A549 (cell line): ENCODE measurements around the gene CDHR5.

Experiments
- CBX8 ChIP-seq: fragments of 200-600 bp; sonication (generic); IDR thresholded peaks from 2 replicates; pipeline ENCODE4 v1.6.1; 2016
- EP300 ChIP-seq, 2 experiments: fragments of >200 bp; sonication (Bioruptor Twin); formaldehyde crosslinking; IDR thresholded peaks; 2 replicates in 1 of 2; 3 replicates in 1 of 2; pipeline ENCODE4 v1.6.1; 2016 to 2017
- NPAS2 ChIP-seq: fragments of 250-450 bp; sonication (Bioruptor Pico); IDR thresholded peaks from 2 replicates; pipeline ENCODE4 v1.8.0; 2022; ENCODE audit warnings: mild to moderate bottlenecking, moderate library complexity, borderline replicate concordance
- POLR2A ChIP-seq: IDR thresholded peaks from 2 replicates; pipeline ENCODE4 v1.6.1; 2012; ENCODE audit warnings: mild to moderate bottlenecking, low read length
- RAD21 ChIP-seq, 2 experiments: fragments of >200 bp in 1 of 2; sonication (Bioruptor Twin) in 1 of 2; formaldehyde crosslinking in 1 of 2; IDR thresholded peaks in 1 of 2; conservative IDR thresholded peaks in 1 of 2; 2 replicates in 1 of 2; 3 replicates in 1 of 2; pipeline ENCODE4 v1.6.1; 2012 to 2018; ENCODE audit warnings: inconsistent platforms in 1 of 2
- RFX5 ChIP-seq: fragments of 450-650 bp; IDR thresholded peaks from 2 replicates; pipeline ENCODE4 v1.7.1; 2014; ENCODE audit warnings: antibody characterized with exemption, mild to moderate bottlenecking, moderate library complexity
- TF ChIP-seq, protein P1 (sequence below): fragments of >200 bp; sonication (Bioruptor Twin); formaldehyde crosslinking; IDR thresholded peaks from 3 replicates; pipeline ENCODE4 v1.5.1; 2016
- TF ChIP-seq, protein P2 (sequence below): IDR thresholded peaks from 2 replicates; pipeline ENCODE4 v1.6.1; 2012
- TF ChIP-seq, protein P3 (sequence below): fragments of >200 bp; sonication (Bioruptor Twin); formaldehyde crosslinking; IDR thresholded peaks from 3 replicates; pipeline ENCODE4 v1.6.1; 2016

DNA sequence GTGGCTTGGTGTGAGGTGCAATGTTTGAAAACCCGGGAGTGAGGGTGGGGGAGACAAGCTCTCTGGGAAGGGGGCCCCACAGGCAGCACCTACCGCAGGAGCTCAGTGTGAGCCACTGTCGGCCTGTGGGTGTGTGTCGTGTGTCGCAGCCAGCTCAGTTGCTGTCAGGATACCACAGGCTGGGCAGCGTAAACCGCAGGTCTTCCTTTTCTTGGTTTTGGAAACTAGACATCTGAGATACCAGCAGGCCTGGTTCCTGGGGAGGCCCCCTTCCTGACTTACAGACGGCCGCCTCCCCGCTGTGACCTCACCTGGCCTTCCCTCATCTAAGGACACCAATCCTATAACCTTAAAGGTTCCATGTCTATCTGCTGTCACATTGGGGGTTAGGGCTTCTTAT is 28.4 kb downstream of the CDHR5 start:
- TF ChIP-seq NPAS2 (CRISPR knock-in tag) = no peak
- TF ChIP-seq EP300 (IDR thresholded peaks at IDR 0.05) = no peak
- TF ChIP-seq, protein P1, sequence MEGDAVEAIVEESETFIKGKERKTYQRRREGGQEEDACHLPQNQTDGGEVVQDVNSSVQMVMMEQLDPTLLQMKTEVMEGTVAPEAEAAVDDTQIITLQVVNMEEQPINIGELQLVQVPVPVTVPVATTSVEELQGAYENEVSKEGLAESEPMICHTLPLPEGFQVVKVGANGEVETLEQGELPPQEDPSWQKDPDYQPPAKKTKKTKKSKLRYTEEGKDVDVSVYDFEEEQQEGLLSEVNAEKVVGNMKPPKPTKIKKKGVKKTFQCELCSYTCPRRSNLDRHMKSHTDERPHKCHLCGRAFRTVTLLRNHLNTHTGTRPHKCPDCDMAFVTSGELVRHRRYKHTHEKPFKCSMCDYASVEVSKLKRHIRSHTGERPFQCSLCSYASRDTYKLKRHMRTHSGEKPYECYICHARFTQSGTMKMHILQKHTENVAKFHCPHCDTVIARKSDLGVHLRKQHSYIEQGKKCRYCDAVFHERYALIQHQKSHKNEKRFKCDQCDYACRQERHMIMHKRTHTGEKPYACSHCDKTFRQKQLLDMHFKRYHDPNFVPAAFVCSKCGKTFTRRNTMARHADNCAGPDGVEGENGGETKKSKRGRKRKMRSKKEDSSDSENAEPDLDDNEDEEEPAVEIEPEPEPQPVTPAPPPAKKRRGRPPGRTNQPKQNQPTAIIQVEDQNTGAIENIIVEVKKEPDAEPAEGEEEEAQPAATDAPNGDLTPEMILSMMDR = no peak
- TF ChIP-seq, protein P2, sequence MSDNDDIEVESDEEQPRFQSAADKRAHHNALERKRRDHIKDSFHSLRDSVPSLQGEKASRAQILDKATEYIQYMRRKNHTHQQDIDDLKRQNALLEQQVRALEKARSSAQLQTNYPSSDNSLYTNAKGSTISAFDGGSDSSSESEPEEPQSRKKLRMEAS = no peak
- TF ChIP-seq, protein P3, sequence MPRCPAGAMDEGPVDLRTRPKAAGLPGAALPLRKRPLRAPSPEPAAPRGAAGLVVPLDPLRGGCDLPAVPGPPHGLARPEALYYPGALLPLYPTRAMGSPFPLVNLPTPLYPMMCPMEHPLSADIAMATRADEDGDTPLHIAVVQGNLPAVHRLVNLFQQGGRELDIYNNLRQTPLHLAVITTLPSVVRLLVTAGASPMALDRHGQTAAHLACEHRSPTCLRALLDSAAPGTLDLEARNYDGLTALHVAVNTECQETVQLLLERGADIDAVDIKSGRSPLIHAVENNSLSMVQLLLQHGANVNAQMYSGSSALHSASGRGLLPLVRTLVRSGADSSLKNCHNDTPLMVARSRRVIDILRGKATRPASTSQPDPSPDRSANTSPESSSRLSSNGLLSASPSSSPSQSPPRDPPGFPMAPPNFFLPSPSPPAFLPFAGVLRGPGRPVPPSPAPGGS = no peak
- no peak for TF ChIP-seq CBX8
- no peak for TF ChIP-seq RAD21 (conservative IDR thresholded peaks at IDR 0.05 in 1 of 2, IDR thresholded peaks at IDR 0.05 in 1 of 2)
- TF ChIP-seq POLR2A = no peak
- TF ChIP-seq RFX5 = no peak
